Tibial artery (tissue), 4 donors: ENCODE data around the gene TMTC1.

Experiments used
- DNase-seq, 2 donors: peaks; one replicate each; pipeline ENCODE4 v3.0.0-alpha.2; 2019
- H3K27ac ChIP-seq, 2 donors: fragments of 200-600 bp; sonication (generic) in 1 of 2; 1 replicate in 1 of 2; 2 replicates in 1 of 2; pipeline ENCODE4 v1.5.1; 2018 to 2019; ENCODE audit warnings: mild to moderate bottlenecking in 1 of 2
- H3K27me3 ChIP-seq, 2 donors: fragments of 200-600 bp; sonication (generic) in 1 of 2; one replicate each; pipeline versions ENCODE4 v1.5.1 to v1.6.0; 2016 to 2019
- H3K36me3 ChIP-seq, 3 donors: fragments of 200-600 bp; sonication (generic) in 2 of 3; one replicate each; pipeline ENCODE4 v1.5.1; 2016 to 2019; ENCODE audit warnings: mild to moderate bottlenecking in 2 of 3
- H3K4me1 ChIP-seq, 4 donors: fragments of 200-600 bp; sonication (generic) in 2 of 4; 1 replicate in 3 of 4; 2 replicates in 1 of 4; pipeline ENCODE4 v1.5.1; 2016 to 2019
- H3K4me3 ChIP-seq, 2 donors: fragments of 200-600 bp; sonication (generic) in 1 of 2; 1 replicate in 1 of 2; 2 replicates in 1 of 2; pipeline ENCODE4 v1.5.1; 2018 to 2019; ENCODE audit warnings: mild to moderate bottlenecking in 2 of 2
- H3K9me3 ChIP-seq, 3 donors: fragments of 200-600 bp; sonication (generic) in 1 of 3; one replicate each; pipeline ENCODE4 v1.5.1; 2016 to 2019
- CTCF ChIP-seq, 2 experiments: fragments of 200-600 bp in 1 of 2; fragments of 450-650 bp in 1 of 2; IDR thresholded peaks; one replicate each; pipeline ENCODE4 v1.5.1; 2017 to 2019; ENCODE audit warnings: antibody characterized with exemption in 2 of 2, mild to moderate bottlenecking in 1 of 2, moderate library complexity in 1 of 2
- intact Hi-C: fragments of 100-400 bp; cut with DNase I; formaldehyde crosslinking; loops from one replicate; pipeline ENCODE4 v1.15.0; 2023; ENCODE audit warnings: low total_unique reads

Gene TMTC1

GRCh38 chr12:29578731-29579130, 205.0 kb downstream of the TMTC1 start:
- Histone ChIP-seq H3K27ac (peak overlapping the region; percentile 23 to 40), H3K4me3 (no peak overlapping the region), H3K36me3 (peaks cover 0 to 7% (median 0%) of the 10 kb centered on the region in 3 donors), H3K9me3 (no peaks in the 10 kb centered on the region), H3K4me1 (peaks cover 0 to 61% (median 22%) of the 10 kb centered on the region in 4 donors), H3K27me3 (no peaks in the 10 kb centered on the region)
- intact Hi-C loops: no loop called here
- no peak for TF ChIP-seq CTCF (IDR thresholded peaks at IDR 0.05)
- no peak for DNase-seq

GRCh38 chr12:29578070-29578469, 205.7 kb downstream of the TMTC1 start:
- peak overlapping the region; percentile 23 to 40 for H3K27ac ChIP-seq
- no peak overlapping the region for H3K4me3 ChIP-seq
- no peak for TF ChIP-seq CTCF (IDR thresholded peaks at IDR 0.05)
- H3K4me1 ChIP-seq: peaks cover 0 to 55% (median 17%) of the 10 kb centered on the region in 4 donors
- no peaks in the 10 kb centered on the region for H3K27me3 ChIP-seq
- no peaks in the 10 kb centered on the region for H3K9me3 ChIP-seq
- DNase-seq: no peak
- H3K36me3 ChIP-seq: peaks cover 0 to 7% (median 1%) of the 10 kb centered on the region in 3 donors
- intact Hi-C loops: no loop called here

GRCh38 chr12:29574500-29574899, 209.2 kb downstream of the TMTC1 start:
- Histone ChIP-seq H3K27ac (no peak overlapping the region), H3K36me3 (peaks cover 12 to 27% (median 26%) of the 10 kb centered on the region in 3 donors), H3K9me3 (no peaks in the 10 kb centered on the region), H3K4me1 (peaks cover 0 to 32% (median 7%) of the 10 kb centered on the region in 4 donors), H3K4me3 (no peak overlapping the region), H3K27me3 (no peaks in the 10 kb centered on the region)
- TF ChIP-seq CTCF (IDR thresholded peaks at IDR 0.05): no peak
- DNase-seq: no peak
- intact Hi-C loops: no loop called here

- TF ChIP-seq CTCF (IDR thresholded peaks at IDR 0.05): no peak
- peaks cover 12 to 27% (median 26%) of the 10 kb centered on the region in 3 donors for H3K36me3 ChIP-seq
- H3K4me1 ChIP-seq: peaks cover 0 to 21% (median 3%) of the 10 kb centered on the region in 4 donors
- no peak for DNase-seq
- H3K4me3 ChIP-seq: no peak overlapping the region
- H3K27ac ChIP-seq: no peak overlapping the region
- intact Hi-C loops: no loop called here
- no peaks in the 10 kb centered on the region for H3K27me3 ChIP-seq
- H3K9me3 ChIP-seq: no peaks in the 10 kb centered on the region
Measured at GRCh38 chr12:29572938-29573337, 210.8 kb downstream of the TMTC1 start.

GRCh38 chr12:29572464-29572863, 211.3 kb downstream of the TMTC1 start:
- H3K4me3 ChIP-seq: no peak overlapping the region
- peaks cover 12 to 27% (median 26%) of the 10 kb centered on the region in 3 donors for H3K36me3 ChIP-seq
- intact Hi-C loops: no loop called here
- no peaks in the 10 kb centered on the region for H3K9me3 ChIP-seq
- no peaks in the 10 kb centered on the region for H3K27me3 ChIP-seq
- H3K27ac ChIP-seq: no peak overlapping the region
- TF ChIP-seq CTCF (IDR thresholded peaks at IDR 0.05): no peak
- DNase-seq: no peak
- peaks cover 0 to 16% (median 2%) of the 10 kb centered on the region in 4 donors for H3K4me1 ChIP-seq
